GM12878 (cell line): ENCODE data around the gene BCL2. TPM values are rescaled to one million over a fixed set of nuclear protein-coding genes. Genes with fewer than 3 reads are reported as not detected.
A peak's percentile ranks its signal among the peaks of the same experiment; 100 is the strongest.

Experiments
- ATAC-seq: fragments of 200-7000 bp; cut with Tn5 transposase; 3 replicates; pipeline ENCODE4 v1.9.1; 2020; ENCODE audit warnings: mild to moderate bottlenecking, moderate library complexity
- BruUV-seq: library from RNA; stranded (reverse); fragments of 400-500 nt; replicated peaks from 2 replicates; lab custom pipeline; 2021; lab: Mats Ljungman, UMichigan
- CTCF ChIA-PET: fragments of 300-600 bp; sonication (Branson Sonifier 250); formaldehyde crosslinking; extraction: SDS; loops from one replicate; lab custom pipeline; 2021; ENCODE audit warnings: inconsistent platforms; lab: Yijun Ruan, JAX
- POLR2A ChIA-PET: fragments of 350-600 bp; formaldehyde crosslinking; extraction: SDS; loops from one replicate; lab custom pipeline; 2021; ENCODE audit warnings: inconsistent platforms; lab: Charles Lee
- RAD21 ChIA-PET: fragments of 300-600 bp; sonication (Branson Sonifier 250); formaldehyde crosslinking; loops from one replicate; lab custom pipeline; 2023; ENCODE audit warnings: antibody characterized with exemption; ENCODE audit not compliant: unreplicated experiment; lab: Charles Lee
- SMC1A ChIA-PET: fragments of 300-600 bp; sonication (Branson Sonifier 250); formaldehyde crosslinking; loops from one replicate; lab custom pipeline; 2023; ENCODE audit not compliant: unreplicated experiment, uncharacterized antibody; lab: Charles Lee
- DNase-seq: peaks from one replicate; pipeline ENCODE4 v3.0.0-alpha.2; 2011; ENCODE audit warnings: low read depth, low spot score
- FAIRE-seq: peaks from 3 replicates; lab custom pipeline; 2011; peaks lifted over from hg19 to GRCh38; lab: Jason Lieb, UNC
- H2AFZ ChIP-seq: 2 replicates; pipeline ENCODE4 v1.6.0; 2011; ENCODE audit warnings: low read depth, low read length, control low read depth; ENCODE audit not compliant: control insufficient read depth
- H3K27ac ChIP-seq: 2 replicates; pipeline ENCODE4 v1.5.1; 2011; ENCODE audit warnings: control low read depth; ENCODE audit not compliant: control insufficient read depth, insufficient read depth
- H3K27me3 ChIP-seq, 2 experiments: replicated peaks in 1 of 2; 2 replicates each; pipeline versions ENCODE4 v1.6.0 to v1.6.1; 2011; ENCODE audit warnings: low read length in 1 of 2; ENCODE audit not compliant: control insufficient read depth in 2 of 2, insufficient read depth in 2 of 2
- H3K36me3 ChIP-seq, 2 experiments: 2 replicates each; pipeline ENCODE4 v1.5.1; 2011; ENCODE audit warnings: low read length in 1 of 2; ENCODE audit not compliant: control insufficient read depth in 2 of 2, insufficient read depth in 2 of 2
- H3K4me1 ChIP-seq: 2 replicates; pipeline ENCODE4 v1.6.1; 2011; ENCODE audit warnings: mild to moderate bottlenecking, low read length, moderate library complexity, mixed read lengths; ENCODE audit not compliant: control insufficient read depth, insufficient read depth
- H3K4me2 ChIP-seq: 2 replicates; pipeline ENCODE4 v1.6.0; 2011; ENCODE audit warnings: control low read depth; ENCODE audit not compliant: control insufficient read depth, insufficient read depth
- H3K4me3 ChIP-seq: fragments of 200-600 bp; sonication (generic); 2 replicates; pipeline ENCODE4 v1.5.1; 2016
- H3K79me2 ChIP-seq: 2 replicates; pipeline ENCODE4 v1.6.0; 2011; ENCODE audit warnings: low read length; ENCODE audit not compliant: control insufficient read depth, insufficient read depth
- H3K9ac ChIP-seq: 2 replicates; pipeline ENCODE4 v1.8.0; 2011; ENCODE audit warnings: low read length, control low read depth, mixed read lengths; ENCODE audit not compliant: control insufficient read depth, insufficient read depth
- H3K9me3 ChIP-seq: replicated peaks from 3 replicates; pipeline ENCODE4 v1.5.1; 2011; ENCODE audit warnings: mild to moderate bottlenecking, low read length; ENCODE audit not compliant: control insufficient read depth, insufficient read depth
- H4K20me1 ChIP-seq: 2 replicates; pipeline ENCODE4 v1.6.0; 2011; ENCODE audit not compliant: control insufficient read depth, insufficient read depth
- BMI1 ChIP-seq: fragments of 450-650 bp; IDR thresholded peaks from 2 replicates; pipeline ENCODE4 v1.6.1; 2016; ENCODE audit warnings: mild to moderate bottlenecking, moderate library complexity, borderline replicate concordance
- CREB1 ChIP-seq: IDR thresholded peaks from 2 replicates; pipeline ENCODE4 v1.6.1; 2012; ENCODE audit warnings: low read depth, mild to moderate bottlenecking, inconsistent platforms
- IKZF1 ChIP-seq: fragments of 450-650 bp; conservative IDR thresholded peaks from 2 replicates; pipeline ENCODE4 v1.6.1; 2017; ENCODE audit warnings: antibody characterized with exemption, mild to moderate bottlenecking
- MEF2A ChIP-seq: IDR thresholded peaks from 2 replicates; pipeline ENCODE4 v1.6.1; 2011; ENCODE audit warnings: low read depth, mild to moderate bottlenecking, low read length, moderate library complexity; ENCODE audit not compliant: insufficient read depth
- NKRF ChIP-seq: fragments of 450-650 bp; conservative IDR thresholded peaks from 2 replicates; pipeline ENCODE4 v1.6.1; 2017; ENCODE audit warnings: mild to moderate bottlenecking, moderate library complexity
- SMARCA5 ChIP-seq: fragments of 450-650 bp; IDR thresholded peaks from 2 replicates; pipeline ENCODE4 v1.6.1; 2017; ENCODE audit warnings: mild to moderate bottlenecking
- SRF ChIP-seq, 2 experiments: IDR thresholded peaks; 2 replicates each; pipeline ENCODE4 v1.6.1; 2011; ENCODE audit warnings: low read depth in 2 of 2, low read length in 2 of 2, mild to moderate bottlenecking in 1 of 2, moderate library complexity in 1 of 2
- YBX1 ChIP-seq: fragments of 450-650 bp; IDR thresholded peaks from 2 replicates; pipeline ENCODE4 v1.6.1; 2016; ENCODE audit warnings: antibody characterized with exemption
- ZNF217 ChIP-seq: fragments of 450-650 bp; IDR thresholded peaks from 2 replicates; pipeline ENCODE4 v1.6.1; 2017; ENCODE audit warnings: antibody characterized with exemption, mild to moderate bottlenecking
- WGBS: methylation state at CpG from one replicate; pipeline ENCODE4 v1.1.6; 2016; ENCODE audit warnings: low lambda C conversion rate; ENCODE audit not compliant: insufficient replicate concordance, insufficient coverage; ENCODE audit errors: missing lambda C conversion rate; 5-methylcytosine and 5-hydroxymethylcytosine counted together
- in situ Hi-C: fragments of 300-500 bp; cut with MboI; formaldehyde crosslinking; loops from 9 replicates; pipeline ENCODE4 v1.14.3; 2018; ENCODE audit warnings: mixed read lengths
- intact Hi-C: fragments of 100-400 bp; cut with micrococcal nuclease; formaldehyde crosslinking; loops from one replicate; pipeline ENCODE4 v1.14.2; 2022; ENCODE audit not compliant: unreplicated experiment
- polyA plus RNA-seq, 11 experiments: library from polyadenylated mRNA; depleted of rRNA in 4 of 11; unstranded in 6 of 11; stranded (reverse) in 5 of 11; fragments of >200 nt; fragmentation: Nextera tagmentation in 4 of 11; fragmentation: Illumina TruSeq in 1 of 11; extraction: Ambion mirVana in 4 of 11; extraction: Trizol in 1 of 11; gene quantifications; 1 replicate in 1 of 11; 2 replicates in 10 of 11; pipeline versions ENCODE4 v1.2.1 to v1.2.3, GENCODE V29; 2011 to 2016; ENCODE audit warnings: inconsistent platforms in 2 of 11, missing spikeins in 2 of 11, low read depth in 1 of 11
- total RNA-seq, 4 experiments: library from RNA; depleted of rRNA in 3 of 4; stranded (reverse); fragments of >200 nt in 3 of 4; fragmentation: Illumina TruSeq in 1 of 4; extraction: Trizol in 1 of 4; gene quantifications; 2 replicates each; pipeline versions ENCODE4 v1.2.1 to v1.2.3, GENCODE V29; 2013 to 2021
- TF ChIP-seq, protein P1 (sequence below): fragments of 450-650 bp; IDR thresholded peaks from 2 replicates; pipeline ENCODE4 v1.6.1; 2017; ENCODE audit warnings: mild to moderate bottlenecking, low read depth, inconsistent platforms; ENCODE audit not compliant: poor library complexity, severe bottlenecking

Gene BCL2
- total and polyA plus RNA-seq, 10 of the 15 experiments (the other 5 are each of a cell fraction or from before 2014, with no cell fraction given): 4.1 to 47.8 (median 19.3) TPM

- Histone ChIP-seq H3K4me2 (peak overlapping the region; percentile 83; the same call in 1 of the 2 replicates), H3K4me3 (no peak overlapping the region), H3K36me3 (no peaks in the 10 kb centered on the region), H3K9ac (0 out of 2 replicates have a peak overlapping the region, but pooled peaks have one; percentile 6), H3K27me3 (no peaks in the 10 kb centered on the region), H3K79me2 (no peaks in the 10 kb centered on the region), H2AFZ (no peak overlapping the region), H3K9me3 (peaks cover 5% of the 10 kb centered on the region; the same call in 2 of the 3 replicates), H3K27ac (peak overlapping the region; percentile 97), H3K4me1 (peaks cover 35% of the 10 kb centered on the region), H4K20me1 (no peaks in the 10 kb centered on the region)
- ChIA-PET POLR2A (interaction anchor here (1.6 kb wide), 1 partner anchor 211 kb away, joined by 6 read pairs; no protein-coding TSS in a partner anchor), SMC1A (interaction anchor here (0.8 to 2.6 kb wide), 12 partner anchors 8 to 209 kb away, joined by 3 to 11 read pairs (median 4); no protein-coding TSS in a partner anchor), RAD21 (interaction anchor here (1.0 to 1.3 kb wide), 2 partner anchors 13 to 53 kb away, joined by 3 to 4 read pairs; no protein-coding TSS in a partner anchor), CTCF (interaction anchor here (0.7 to 2.0 kb wide), 7 partner anchors 11 to 331 kb away, joined by 3 to 8 read pairs (median 5); no protein-coding TSS in a partner anchor)
- DNase-seq (no peak), FAIRE-seq (no peak), ATAC-seq (no peak)
- BruUV-seq: no TSS peak
- in situ Hi-C loops (no loop called here), intact Hi-C loops (loop anchor here (2.0 kb wide), 1 partner anchor 53 kb away; no protein-coding TSS in a partner anchor)
- TF ChIP-seq YBX1 (no peak), IKZF1 (no peak)
- 98% methylated on average over 7 of the region's 7 CpGs for WGBS
Measured at GRCh38 chr18:63107931-63108330, 211.6 kb downstream of the BCL2 start.

DNA sequence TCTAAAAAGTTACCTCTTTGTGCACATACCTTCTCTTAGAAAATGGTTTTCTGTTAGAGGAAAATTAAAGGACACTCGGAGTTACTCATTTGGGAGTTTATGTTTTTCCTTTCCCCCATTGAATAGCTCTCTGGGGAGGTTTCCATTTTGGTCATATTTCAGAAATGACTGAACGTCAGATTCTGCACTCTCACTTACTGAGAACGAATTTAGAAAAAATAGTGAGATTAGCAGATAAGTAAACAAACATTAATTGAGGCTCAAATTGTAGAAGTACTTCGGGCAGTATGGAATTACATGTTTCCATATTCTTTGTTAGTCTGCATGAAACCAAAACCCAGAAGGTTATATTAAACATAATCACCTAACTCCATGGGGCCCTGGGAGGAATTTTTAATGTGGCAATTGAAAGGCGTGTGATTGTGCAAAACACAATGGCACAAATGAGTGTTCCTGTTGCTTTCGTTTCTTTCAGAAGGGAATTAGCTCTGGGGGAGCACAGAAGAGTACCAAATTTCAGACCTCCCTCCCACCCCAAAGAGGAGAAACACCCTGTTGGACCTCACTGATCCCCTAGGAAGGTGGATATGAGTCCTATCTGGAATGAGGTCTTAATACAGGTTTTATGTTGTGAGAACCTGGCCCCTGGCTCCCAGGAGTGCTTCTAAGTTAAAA, 212.3 kb downstream of the BCL2 start:
- intact Hi-C loops (loop anchor here (2.0 kb wide), 1 partner anchor 53 kb away; no protein-coding TSS in a partner anchor), in situ Hi-C loops (no loop called here)
- POLR2A ChIA-PET: interaction anchor here (1.2 to 1.6 kb wide), 2 partner anchors 27 to 211 kb away, joined by 3 to 6 read pairs; no protein-coding TSS in a partner anchor
- no TSS peak for BruUV-seq
- SMC1A ChIA-PET: interaction anchor here (0.7 to 2.6 kb wide), 17 partner anchors 9 to 216 kb away, joined by 3 to 11 read pairs (median 5); no protein-coding TSS in a partner anchor
- peak; percentile 52 for ATAC-seq
- Histone ChIP-seq H3K27me3 (no peaks in the 10 kb centered on the region), H3K4me1 (peaks cover 35% of the 10 kb centered on the region), H3K4me2 (peak overlapping the region; percentile 83), H3K27ac (peak overlapping the region; percentile 97), H4K20me1 (no peaks in the 10 kb centered on the region), H3K9ac (0 out of 2 replicates have a peak overlapping the region, but pooled peaks have one; percentile 6), H2AFZ (peak overlapping the region; percentile 49), H3K36me3 (no peaks in the 10 kb centered on the region), H3K79me2 (no peaks in the 10 kb centered on the region), H3K4me3 (peak overlapping the region; percentile 36; the same call in 1 of the 2 replicates), H3K9me3 (peaks cover 2% of the 10 kb centered on the region; the same call in 1 of the 3 replicates)
- no peak for DNase-seq
- CTCF ChIA-PET: interaction anchor here (0.7 to 2.0 kb wide), 7 partner anchors 10 to 332 kb away, joined by 3 to 8 read pairs (median 5); no protein-coding TSS in a partner anchor
- no peak for FAIRE-seq
- 0% methylated on average over 6 of the region's 6 CpGs for WGBS
- RAD21 ChIA-PET: interaction anchor here (1.0 to 1.3 kb wide), 2 partner anchors 14 to 54 kb away, joined by 3 to 4 read pairs; no protein-coding TSS in a partner anchor
- TF ChIP-seq BMI1 (peak; percentile 63; the same call in 1 of the 2 replicates), SRF (IDR thresholded peaks at IDR 0.05; ENCODE audit: low read depth in 2 of 2, low read length in 2 of 2) (0 out of 4 replicates have a peak, but pooled peaks of 1 of the 2 experiments have one; percentile 37), ZNF217 (peak; percentile 70; the same call in 1 of the 2 replicates), MEF2A (peak; percentile 79), CREB1 (0 out of 2 replicates have a peak, but pooled peaks have one; percentile 8), IKZF1 (peak; percentile 71), SMARCA5 (no peak), NKRF (no peak)
- TF ChIP-seq, protein P1, sequence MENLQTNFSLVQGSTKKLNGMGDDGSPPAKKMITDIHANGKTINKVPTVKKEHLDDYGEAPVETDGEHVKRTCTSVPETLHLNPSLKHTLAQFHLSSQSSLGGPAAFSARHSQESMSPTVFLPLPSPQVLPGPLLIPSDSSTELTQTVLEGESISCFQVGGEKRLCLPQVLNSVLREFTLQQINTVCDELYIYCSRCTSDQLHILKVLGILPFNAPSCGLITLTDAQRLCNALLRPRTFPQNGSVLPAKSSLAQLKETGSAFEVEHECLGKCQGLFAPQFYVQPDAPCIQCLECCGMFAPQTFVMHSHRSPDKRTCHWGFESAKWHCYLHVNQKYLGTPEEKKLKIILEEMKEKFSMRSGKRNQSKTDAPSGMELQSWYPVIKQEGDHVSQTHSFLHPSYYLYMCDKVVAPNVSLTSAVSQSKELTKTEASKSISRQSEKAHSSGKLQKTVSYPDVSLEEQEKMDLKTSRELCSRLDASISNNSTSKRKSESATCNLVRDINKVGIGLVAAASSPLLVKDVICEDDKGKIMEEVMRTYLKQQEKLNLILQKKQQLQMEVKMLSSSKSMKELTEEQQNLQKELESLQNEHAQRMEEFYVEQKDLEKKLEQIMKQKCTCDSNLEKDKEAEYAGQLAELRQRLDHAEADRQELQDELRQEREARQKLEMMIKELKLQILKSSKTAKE: peak; percentile 66
